ENCODE data around the gene ATP10B. TPM values are rescaled to one million over a fixed set of nuclear protein-coding genes. Genes with fewer than 3 reads are reported as not detected.

Gene ATP10B
- total and polyA plus RNA-seq, 10 of the 15 experiments (the other 5 are each of a cell fraction or from before 2014, with no cell fraction given), result not detected

GRCh38 chr5:160635046-160635445, 217.0 kb downstream of the ATP10B start (continued):
- TF ChIP-seq, protein P1, sequence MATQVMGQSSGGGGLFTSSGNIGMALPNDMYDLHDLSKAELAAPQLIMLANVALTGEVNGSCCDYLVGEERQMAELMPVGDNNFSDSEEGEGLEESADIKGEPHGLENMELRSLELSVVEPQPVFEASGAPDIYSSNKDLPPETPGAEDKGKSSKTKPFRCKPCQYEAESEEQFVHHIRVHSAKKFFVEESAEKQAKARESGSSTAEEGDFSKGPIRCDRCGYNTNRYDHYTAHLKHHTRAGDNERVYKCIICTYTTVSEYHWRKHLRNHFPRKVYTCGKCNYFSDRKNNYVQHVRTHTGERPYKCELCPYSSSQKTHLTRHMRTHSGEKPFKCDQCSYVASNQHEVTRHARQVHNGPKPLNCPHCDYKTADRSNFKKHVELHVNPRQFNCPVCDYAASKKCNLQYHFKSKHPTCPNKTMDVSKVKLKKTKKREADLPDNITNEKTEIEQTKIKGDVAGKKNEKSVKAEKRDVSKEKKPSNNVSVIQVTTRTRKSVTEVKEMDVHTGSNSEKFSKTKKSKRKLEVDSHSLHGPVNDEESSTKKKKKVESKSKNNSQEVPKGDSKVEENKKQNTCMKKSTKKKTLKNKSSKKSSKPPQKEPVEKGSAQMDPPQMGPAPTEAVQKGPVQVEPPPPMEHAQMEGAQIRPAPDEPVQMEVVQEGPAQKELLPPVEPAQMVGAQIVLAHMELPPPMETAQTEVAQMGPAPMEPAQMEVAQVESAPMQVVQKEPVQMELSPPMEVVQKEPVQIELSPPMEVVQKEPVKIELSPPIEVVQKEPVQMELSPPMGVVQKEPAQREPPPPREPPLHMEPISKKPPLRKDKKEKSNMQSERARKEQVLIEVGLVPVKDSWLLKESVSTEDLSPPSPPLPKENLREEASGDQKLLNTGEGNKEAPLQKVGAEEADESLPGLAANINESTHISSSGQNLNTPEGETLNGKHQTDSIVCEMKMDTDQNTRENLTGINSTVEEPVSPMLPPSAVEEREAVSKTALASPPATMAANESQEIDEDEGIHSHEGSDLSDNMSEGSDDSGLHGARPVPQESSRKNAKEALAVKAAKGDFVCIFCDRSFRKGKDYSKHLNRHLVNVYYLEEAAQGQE (IDR thresholded peaks at IDR 0.05; ENCODE audit: low read depth, low read length), result no peak
- no peak for TF ChIP-seq ZNF207 (IDR thresholded peaks at IDR 0.05; ENCODE audit: borderline replicate concordance)
- no peak for TF ChIP-seq GABPA (IDR thresholded peaks at IDR 0.05; ENCODE audit: low read depth)
- TF ChIP-seq NR2F1 (conservative IDR thresholded peaks at IDR 0.05), result no peak
- no peak for TF ChIP-seq CEBPZ (IDR thresholded peaks at IDR 0.05; ENCODE audit: low read depth, low read length)

DNA sequence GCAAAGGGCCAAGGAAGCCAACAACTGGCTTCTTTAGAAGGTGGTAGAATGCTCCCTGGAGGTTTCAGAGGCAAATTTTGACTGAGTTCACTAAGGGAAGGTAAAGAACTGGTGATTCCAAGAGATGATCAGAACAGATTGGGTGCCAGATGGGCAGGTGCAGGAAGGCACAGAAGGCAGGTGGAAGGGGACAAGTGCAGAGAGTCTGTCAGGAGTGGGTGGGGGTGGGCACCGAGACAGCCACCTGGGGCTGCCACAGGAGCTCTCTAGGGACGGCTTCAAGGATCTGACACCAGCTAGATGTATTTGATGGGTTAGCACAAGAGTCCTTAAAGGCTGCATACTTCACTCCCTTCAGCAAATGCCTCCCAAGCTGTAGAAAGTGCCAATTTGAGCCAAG, 223.0 kb downstream of the ATP10B start:
- intact Hi-C loops (cut with micrococcal nuclease; ENCODE audit: unreplicated experiment) (no loop called here), in situ Hi-C loops (cut with MboI) (no loop called here)
- TF ChIP-seq ELK1 (IDR thresholded peaks at IDR 0.05; ENCODE audit: low read depth, low read length) (no peak), MEF2B (IDR thresholded peaks at IDR 0.05; ENCODE audit: partially characterized antibody, poor library complexity, severe bottlenecking) (peak; percentile 13)
- ChIA-PET POLR2A (no interaction called here), SMC1A (ENCODE audit: uncharacterized antibody, unreplicated experiment) (interaction anchor here (1.3 to 1.5 kb wide), 2 partner anchors 11 to 121 kb away, joined by 4 to 5 read pairs; no protein-coding TSS in a partner anchor), RAD21 (ENCODE audit: unreplicated experiment) (interaction anchor here (0.8 to 1.4 kb wide), 2 partner anchors 121 to 190 kb away, joined by 3 read pairs; no protein-coding TSS in a partner anchor), CTCF (interaction anchor here (0.7 to 1.2 kb wide), 2 partner anchors 121 to 928 kb away, joined by 3 to 4 read pairs; no protein-coding TSS in a partner anchor)
- H3K4me3 ChIP-seq, result no peak overlapping the region
- ATAC-seq (no peak; the same call in 2 of the 3 replicates), FAIRE-seq (no peak), DNase-seq (ENCODE audit: low read depth, low spot score) (no peak)
- no peak overlapping the region for H3K9ac ChIP-seq (ENCODE audit: control insufficient read depth, insufficient read depth, low read length)
- no peaks in the 10 kb centered on the region for H3K79me2 ChIP-seq (ENCODE audit: control insufficient read depth, insufficient read depth, low read length)
- no peak overlapping the region for H3K27ac ChIP-seq (ENCODE audit: control insufficient read depth, insufficient read depth)
- BruUV-seq (replicated peaks), result no TSS peak
- WGBS (ENCODE audit: insufficient coverage, insufficient replicate concordance, low lambda C conversion rate, missing lambda C conversion rate), result 0% methylated on average over 2 of the region's 2 CpGs
- no peaks in the 10 kb centered on the region for H4K20me1 ChIP-seq (ENCODE audit: control insufficient read depth, insufficient read depth)
- no peaks in the 10 kb centered on the region for H3K4me1 ChIP-seq (ENCODE audit: control insufficient read depth, insufficient read depth, low read length)
- no peaks in the 10 kb centered on the region; a peak in 1 of 4 replicates for H3K27me3 ChIP-seq (replicated peaks in 1 of 2; ENCODE audit: control insufficient read depth in 2 of 2, insufficient read depth in 2 of 2, low read length in 1 of 2)
- no peaks in the 10 kb centered on the region for H3K36me3 ChIP-seq (ENCODE audit: control insufficient read depth in 2 of 2, insufficient read depth in 2 of 2, low read length in 1 of 2)
- H3K9me3 ChIP-seq (replicated peaks; ENCODE audit: control insufficient read depth, insufficient read depth, low read length), result no peaks in the 10 kb centered on the region; the same call in 2 of the 3 replicates
- no peak overlapping the region for H2AFZ ChIP-seq (ENCODE audit: control insufficient read depth, low read depth, low read length)
- H3K4me2 ChIP-seq (ENCODE audit: control insufficient read depth, insufficient read depth), result no peak overlapping the region

All from GM12878 (cell line).